Heart right ventricle (tissue), 16 donors: ENCODE measurements around the gene TMEM45A. TPM values are rescaled to one million over a fixed set of nuclear protein-coding genes. Genes with fewer than 3 reads are reported as not detected.

Experiments
- ATAC-seq, 8 donors: fragments of 200-7000 bp; cut with Tn5 transposase; one replicate each; pipeline ENCODE4 v1.9.1; 2020; ENCODE audit warnings: mild to moderate bottlenecking in 8 of 8, moderate library complexity in 8 of 8, moderate number of reproducible peaks in 1 of 8
- DNase-seq, 2 donors: peaks; one replicate each; pipeline ENCODE4 v3.0.0-alpha.2; 2020
- H3K27ac ChIP-seq, 10 donors: fragments of 200-600 bp; sonication (generic) in 2 of 10; one replicate each; pipeline versions ENCODE4 v1.5.0 to v1.8.0; 2020 to 2022; ENCODE audit warnings: mild to moderate bottlenecking in 3 of 10
- H3K27me3 ChIP-seq, 7 donors: fragments of 200-600 bp; one replicate each; pipeline ENCODE4 v1.8.0; 2021 to 2022; ENCODE audit warnings: mild to moderate bottlenecking in 2 of 7
- H3K36me3 ChIP-seq, 9 donors: fragments of 200-600 bp; sonication (generic) in 1 of 9; one replicate each; pipeline versions ENCODE4 v1.5.0 to v1.8.0; 2020 to 2022; ENCODE audit warnings: mild to moderate bottlenecking in 2 of 9
- H3K4me1 ChIP-seq, 9 donors: fragments of 200-600 bp; sonication (generic) in 1 of 9; one replicate each; pipeline versions ENCODE4 v1.5.0 to v1.8.0; 2020 to 2022; ENCODE audit warnings: mild to moderate bottlenecking in 4 of 9
- H3K4me3 ChIP-seq, 10 donors: fragments of 200-600 bp; sonication (generic) in 2 of 10; one replicate each; pipeline versions ENCODE4 v1.5.0 to v1.8.0; 2020 to 2022; ENCODE audit warnings: mild to moderate bottlenecking in 7 of 10, moderate library complexity in 2 of 10
- H3K9me3 ChIP-seq, 11 donors: fragments of 200-600 bp in 10 of 11; sonication (generic) in 2 of 11; one replicate each; pipeline versions ENCODE4 v1.5.0 to v1.8.0; 2013 to 2022; ENCODE audit warnings: mild to moderate bottlenecking in 2 of 11, control low read depth in 1 of 11, moderate library complexity in 1 of 11
- WGBS, 2 donors: extraction: QIAGEN DNeasy Blood & Tissue Kit; methylation state at CpG; one replicate each; pipeline ENCODE4 v1.1.7; 2013; ENCODE audit warnings: inconsistent platforms in 1 of 2; 5-methylcytosine and 5-hydroxymethylcytosine counted together
- intact Hi-C, 10 donors: fragments of 100-400 bp; cut with DNase I; formaldehyde crosslinking; loops; one replicate each; pipeline versions ENCODE4 v1.11.1 to v1.14.2; 2022
- polyA plus RNA-seq, 2 donors: library from polyadenylated mRNA; stranded (reverse); fragments of 200-250 nt; gene quantifications; one replicate each; pipeline ENCODE4 v1.2.3, GENCODE V29; 2013
- total RNA-seq, 10 donors: library from RNA; stranded (reverse); fragmentation: NEBNext Ultra II Directional in 3 of 10; extraction: Animal tissue kit (Norgen Biotek cat#: 25700) in 3 of 10; gene quantifications; one replicate each; pipeline versions ENCODE4 v1.2.1 to v1.2.4, GENCODE V29; 2021 to 2023
- TF ChIP-seq, protein P1 (sequence below), 9 donors: fragments of 200-600 bp; sonication (generic) in 2 of 9; IDR thresholded peaks; one replicate each; pipeline versions ENCODE4 v1.5.0 to v1.8.0; 2021 to 2022; ENCODE audit warnings: antibody characterized with exemption in 9 of 9, mild to moderate bottlenecking in 5 of 9, moderate library complexity in 1 of 9
- donor health status: Arrhythmogenic right ventricular cardiomyopathy.
- donor health status: ischemic (EF 13 %, LVEDD 7.1; RV severe dilation, severe dysfunction).
- donor health status: healthy with polysubstance abuse.
- donor health status: DM: no; HTN: yes; CAD: no.
- donor health status: DM: no; HTN: no; CAD: no.
- donor health status: ischemic (EF 25% LVEDD 6.9; RV normal size, moderate dysfunction).
- donor health status: ischemic (EF 25% LVEDD 5.7; RV mildly dilated, moderate dysfunction).
- donor health status: healthy.
- donor health status: DM: yes; HTN: yes; CAD: no.
- donor health status: Ischemic cardiomyopathy.
- donor health status: ischemic (EF 35%, LVEDD 5.7; RV mildly dilated, moderate dysfunction).
- donor health status: nonischemic (EF 11% LVEDD 7.7; RV severe dilation, severe dysfunction).
- donor health status: DM: yes; HTN: yes; CAD: no.
- donor health status: PGD.
- donor health status: ischemic (EF 29% LVEDD 5.4; RV normal size, mild dysfunction).
- donor health status: nonischemic (EF 23%, LVEDD 6.1; RV moderate dilation, normal function).

Gene TMEM45A
- total and polyA plus RNA-seq, 12 donors: 0.80 to 16.1 (median 2.5) TPM

DNA sequence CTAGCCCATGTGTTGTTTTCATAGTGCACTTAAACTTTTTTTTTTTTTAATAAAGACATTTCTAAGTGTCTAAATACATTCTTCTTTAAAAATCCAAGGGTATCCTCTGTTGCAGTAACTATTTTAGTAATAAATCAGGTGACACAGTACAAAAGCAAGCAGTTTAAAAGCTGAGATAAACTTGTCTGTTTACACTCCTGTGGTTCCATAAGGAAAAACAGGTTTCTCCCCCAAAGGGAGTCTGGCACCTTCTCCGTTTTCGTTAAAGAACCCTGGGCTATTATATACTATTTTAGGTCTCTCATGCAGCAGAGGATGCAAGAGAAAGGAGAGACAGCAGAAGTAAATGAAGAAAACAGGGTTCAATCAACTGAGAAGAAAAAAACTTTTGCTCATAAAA, 43.2 kb upstream of the TMEM45A start:
- Histone ChIP-seq H3K4me3 (no peak overlapping the region), H3K9me3 (peaks cover 0 to 14% (median 0%) of the 10 kb centered on the region in 11 donors), H3K4me1 (no peaks in the 10 kb centered on the region), H3K27me3 (no peaks in the 10 kb centered on the region), H3K27ac (no peak overlapping the region), H3K36me3 (peaks cover 0 to 11% (median 0%) of the 10 kb centered on the region in 9 donors)
- DNase-seq (no peak), ATAC-seq (no peak)
- 60 to 64% methylated on average over 2 of the region's 2 CpGs for WGBS, 2 donors
- intact Hi-C loops: no loop called here
- TF ChIP-seq, protein P1, sequence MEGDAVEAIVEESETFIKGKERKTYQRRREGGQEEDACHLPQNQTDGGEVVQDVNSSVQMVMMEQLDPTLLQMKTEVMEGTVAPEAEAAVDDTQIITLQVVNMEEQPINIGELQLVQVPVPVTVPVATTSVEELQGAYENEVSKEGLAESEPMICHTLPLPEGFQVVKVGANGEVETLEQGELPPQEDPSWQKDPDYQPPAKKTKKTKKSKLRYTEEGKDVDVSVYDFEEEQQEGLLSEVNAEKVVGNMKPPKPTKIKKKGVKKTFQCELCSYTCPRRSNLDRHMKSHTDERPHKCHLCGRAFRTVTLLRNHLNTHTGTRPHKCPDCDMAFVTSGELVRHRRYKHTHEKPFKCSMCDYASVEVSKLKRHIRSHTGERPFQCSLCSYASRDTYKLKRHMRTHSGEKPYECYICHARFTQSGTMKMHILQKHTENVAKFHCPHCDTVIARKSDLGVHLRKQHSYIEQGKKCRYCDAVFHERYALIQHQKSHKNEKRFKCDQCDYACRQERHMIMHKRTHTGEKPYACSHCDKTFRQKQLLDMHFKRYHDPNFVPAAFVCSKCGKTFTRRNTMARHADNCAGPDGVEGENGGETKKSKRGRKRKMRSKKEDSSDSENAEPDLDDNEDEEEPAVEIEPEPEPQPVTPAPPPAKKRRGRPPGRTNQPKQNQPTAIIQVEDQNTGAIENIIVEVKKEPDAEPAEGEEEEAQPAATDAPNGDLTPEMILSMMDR (IDR thresholded peaks at IDR 0.05): no peak

DNA sequence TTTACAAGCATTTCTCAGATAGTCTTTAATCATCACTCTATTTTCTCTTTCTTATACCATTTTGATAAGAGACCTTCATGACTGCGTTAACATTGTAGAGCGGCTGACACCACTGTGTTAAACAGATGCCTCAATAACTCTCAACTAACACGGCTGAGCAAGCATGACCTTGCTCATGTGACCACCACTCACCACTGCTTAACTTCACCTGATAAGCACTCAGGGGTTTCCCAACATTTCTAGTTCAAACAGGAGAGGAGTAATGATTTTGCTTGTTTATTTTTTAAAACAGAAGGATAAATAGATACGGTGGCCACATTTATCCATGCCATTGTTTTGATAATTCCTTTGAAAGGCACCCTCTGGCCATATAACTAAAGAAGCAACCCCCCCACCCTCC, 37.7 kb upstream of the TMEM45A start:
- no peak for ATAC-seq
- 46 to 64% methylated on average over 4 of the region's 4 CpGs for WGBS, 2 donors
- peaks cover 0 to 11% (median 0%) of the 10 kb centered on the region in 9 donors for H3K36me3 ChIP-seq

DNA sequence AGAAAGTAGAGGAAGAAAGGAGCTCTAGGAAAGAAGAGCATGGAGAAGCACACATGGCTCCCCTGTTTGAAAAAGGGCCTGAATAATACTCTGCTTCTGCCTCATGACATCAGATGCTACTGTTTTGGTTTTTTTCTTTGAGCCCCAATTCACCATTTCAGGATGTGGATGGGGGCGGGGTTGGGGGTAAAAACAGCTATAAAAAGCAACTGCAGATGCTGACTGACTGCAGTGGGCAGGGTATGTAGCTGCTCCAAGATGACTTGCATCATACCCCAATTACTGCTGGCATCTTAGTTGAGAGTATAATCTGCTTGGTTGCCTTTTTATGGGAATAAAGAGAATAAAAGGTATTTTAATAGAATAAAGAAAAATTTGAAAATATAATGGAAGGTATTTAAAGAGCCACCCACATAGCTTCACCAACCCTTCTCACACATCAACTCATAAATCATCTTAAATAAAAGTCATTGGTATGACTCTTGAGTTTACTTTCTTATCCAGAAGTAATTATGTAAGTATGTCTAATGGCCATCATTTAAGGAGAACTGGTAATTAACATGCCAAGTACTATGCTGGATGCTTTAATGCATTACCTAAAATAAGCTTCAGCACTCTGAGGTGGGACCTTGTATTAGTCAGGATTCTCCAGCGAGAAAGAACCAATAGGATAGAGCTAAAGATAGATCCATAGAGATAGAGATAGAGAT, 36.4 kb upstream of the TMEM45A start:
- no peak for DNase-seq
- intact Hi-C loops: no loop called here
- no peak for ATAC-seq
- Histone ChIP-seq H3K27me3 (no peaks in the 10 kb centered on the region), H3K4me1 (no peaks in the 10 kb centered on the region), H3K9me3 (no peaks in the 10 kb centered on the region), H3K36me3 (peaks cover 0 to 11% (median 0%) of the 10 kb centered on the region in 9 donors), H3K27ac (no peak overlapping the region), H3K4me3 (no peak overlapping the region)
- TF ChIP-seq, protein P1 (IDR thresholded peaks at IDR 0.05): no peak
- WGBS, 2 donors: 87 to 90% methylated on average over 2 of the region's 2 CpGs

More for the DNA sequence above, 37.7 kb upstream of the TMEM45A start:
- Histone ChIP-seq H3K9me3 (no peaks in the 10 kb centered on the region), H3K4me3 (no peak overlapping the region), H3K4me1 (no peaks in the 10 kb centered on the region), H3K27ac (no peak overlapping the region), H3K27me3 (no peaks in the 10 kb centered on the region)
- TF ChIP-seq, protein P1 (IDR thresholded peaks at IDR 0.05): no peak
- no peak for DNase-seq
- intact Hi-C loops: loop anchor here in 1 of 10 donors (1.0 kb wide), 1 partner anchor 14 kb away; no protein-coding TSS in a partner anchor

DNA sequence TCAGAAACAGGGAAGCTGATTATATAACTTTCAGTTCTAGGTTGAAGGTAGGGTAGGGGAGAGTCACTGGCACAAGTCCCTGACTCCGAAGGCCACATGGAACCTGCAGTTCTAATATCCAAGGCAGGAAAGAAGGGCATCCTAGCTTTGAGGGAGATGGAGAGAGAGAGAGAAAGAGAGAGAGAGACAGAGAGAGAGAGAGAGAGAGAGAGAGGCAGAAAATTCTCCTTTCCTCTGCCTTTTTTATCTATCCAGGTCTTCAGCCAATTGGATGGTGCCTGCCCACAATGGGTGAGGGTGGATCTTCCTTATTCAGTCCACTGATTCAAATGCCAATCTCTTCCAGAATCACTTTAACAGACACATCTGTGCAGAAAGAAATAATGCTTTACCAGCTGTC, 35.7 kb upstream of the TMEM45A start:
- no peak for DNase-seq
- Histone ChIP-seq H3K4me3 (no peak overlapping the region), H3K27me3 (no peaks in the 10 kb centered on the region), H3K4me1 (no peaks in the 10 kb centered on the region), H3K9me3 (no peaks in the 10 kb centered on the region), H3K36me3 (peaks cover 0 to 10% (median 0%) of the 10 kb centered on the region in 9 donors), H3K27ac (no peak overlapping the region)
- intact Hi-C loops: no loop called here
- TF ChIP-seq, protein P1 (IDR thresholded peaks at IDR 0.05): no peak
- no peak for ATAC-seq
- 100% methylated on average over 1 of the region's 1 CpG for WGBS, 2 donors
